Glutamatergic neuron (in vitro differentiated cells): ENCODE measurements around the gene BPGM. TPM values are rescaled to one million over a fixed set of nuclear protein-coding genes. Genes with fewer than 3 reads are reported as not detected.

ENCODE experiments used
- DNase-seq: peaks from one replicate; pipeline ENCODE4 v3.0.0; 2022
- H3K27ac Mint-ChIP-seq: one replicate; pipeline ENCODE4 v1.8.0; 2020; ENCODE audit warnings: mild to moderate bottlenecking, mixed read lengths, inconsistent platforms; ENCODE audit not compliant: unreplicated experiment
- H3K27me3 Mint-ChIP-seq: one replicate; pipeline ENCODE4 v1.8.0; 2020; ENCODE audit warnings: mild to moderate bottlenecking, moderate library complexity, mixed read lengths, inconsistent platforms; ENCODE audit not compliant: unreplicated experiment
- H3K36me3 Mint-ChIP-seq: one replicate; pipeline ENCODE4 v1.8.0; 2020; ENCODE audit warnings: mild to moderate bottlenecking, mixed read lengths, inconsistent platforms; ENCODE audit not compliant: unreplicated experiment
- H3K4me1 Mint-ChIP-seq: one replicate; pipeline ENCODE4 v1.8.0; 2020; ENCODE audit warnings: mild to moderate bottlenecking, low read depth, mixed read lengths, inconsistent platforms; ENCODE audit not compliant: unreplicated experiment
- H3K4me3 Mint-ChIP-seq: one replicate; pipeline ENCODE4 v1.8.0; 2020; ENCODE audit warnings: mild to moderate bottlenecking, mixed read lengths, inconsistent platforms; ENCODE audit not compliant: unreplicated experiment
- H3K9me3 Mint-ChIP-seq: one replicate; pipeline ENCODE4 v1.8.0; 2020; ENCODE audit warnings: mild to moderate bottlenecking, moderate library complexity, mixed read lengths, inconsistent platforms; ENCODE audit not compliant: unreplicated experiment
- CTCF ChIP-seq: fragments of 200-600 bp; sonication (generic); IDR thresholded peaks from one replicate; pipeline ENCODE4 v1.5.0; 2021; ENCODE audit not compliant: partially characterized antibody, unreplicated experiment
- total RNA-seq: library from RNA; stranded (reverse); fragmentation: NEBNext Ultra II Directional; extraction: Animal tissue kit (Norgen Biotek cat#: 25700); gene quantifications from one replicate; pipeline ENCODE4 v1.2.1, GENCODE V29; 2021; ENCODE audit not compliant: unreplicated experiment

BPGM gene
- total RNA-seq, 1 donor from 2014 or later, result 24.2 TPM

GRCh38 chr7:134676743-134677142 lies 30.1 kb downstream of the BPGM start:
- no peak for DNase-seq
- Mint-ChIP-seq H3K27me3 (peaks cover 3% of the 10 kb centered on the region), H3K4me3 (no peak overlapping the region), H3K4me1 (no peaks in the 10 kb centered on the region), H3K27ac (no peak overlapping the region), H3K36me3 (no peaks in the 10 kb centered on the region), H3K9me3 (no peaks in the 10 kb centered on the region)
- TF ChIP-seq CTCF, result no peak

GRCh38 chr7:134678115-134678514 lies 31.5 kb downstream of the BPGM start:
- no peak for DNase-seq

GRCh38 chr7:134679006-134679405 lies 32.4 kb downstream of the BPGM start:
- H3K27ac Mint-ChIP-seq, result no peak overlapping the region
- no peak for DNase-seq

More at GRCh38 chr7:134678115-134678514, 31.5 kb downstream of the BPGM start:
- Mint-ChIP-seq H3K36me3 (no peaks in the 10 kb centered on the region), H3K9me3 (peaks cover 2% of the 10 kb centered on the region), H3K4me3 (no peak overlapping the region), H3K27ac (no peak overlapping the region), H3K27me3 (peaks cover 3% of the 10 kb centered on the region), H3K4me1 (no peaks in the 10 kb centered on the region)
- no peak for TF ChIP-seq CTCF

GRCh38 chr7:134684165-134684564 lies 37.5 kb downstream of the BPGM start:
- Mint-ChIP-seq H3K4me1 (no peaks in the 10 kb centered on the region), H3K27me3 (no peaks in the 10 kb centered on the region), H3K9me3 (peaks cover 2% of the 10 kb centered on the region), H3K27ac (no peak overlapping the region), H3K4me3 (no peak overlapping the region), H3K36me3 (no peaks in the 10 kb centered on the region)
- DNase-seq, result no peak
- TF ChIP-seq CTCF, result no peak

More at GRCh38 chr7:134679006-134679405, 32.4 kb downstream of the BPGM start:
- Mint-ChIP-seq H3K36me3 (no peaks in the 10 kb centered on the region), H3K4me1 (no peaks in the 10 kb centered on the region), H3K9me3 (peaks cover 2% of the 10 kb centered on the region), H3K27me3 (peaks cover 3% of the 10 kb centered on the region), H3K4me3 (no peak overlapping the region)
- TF ChIP-seq CTCF, result no peak

GRCh38 chr7:134685250-134685649 lies 38.6 kb downstream of the BPGM start:
- DNase-seq, result no peak
- H3K4me1 Mint-ChIP-seq, result no peaks in the 10 kb centered on the region
- H3K36me3 Mint-ChIP-seq, result no peaks in the 10 kb centered on the region
- no peak for TF ChIP-seq CTCF
- no peaks in the 10 kb centered on the region for H3K27me3 Mint-ChIP-seq
- H3K4me3 Mint-ChIP-seq, result no peak overlapping the region
- no peak overlapping the region for H3K27ac Mint-ChIP-seq
- peaks cover 2% of the 10 kb centered on the region for H3K9me3 Mint-ChIP-seq
